A673 (cell line): ENCODE results near the gene SLC25A20. TPM values are rescaled to one million over a fixed set of nuclear protein-coding genes. Genes with fewer than 3 reads are reported as not detected.

Experiments
- BruUV-seq: library from RNA; stranded (reverse); fragments of 400-500 nt; replicated peaks from 2 replicates; lab custom pipeline; 2021; lab: Mats Ljungman, UMichigan
- CTCF ChIA-PET: fragments of 300-600 bp; sonication (Branson Sonifier 250); formaldehyde crosslinking; loops from one replicate; lab custom pipeline; 2022; ENCODE audit warnings: antibody characterized with exemption; lab: Charles Lee
- POLR2A ChIA-PET: fragments of 300-600 bp; sonication (Branson Sonifier 250); formaldehyde crosslinking; loops from one replicate; lab custom pipeline; 2022; ENCODE audit warnings: antibody characterized with exemption; ENCODE audit not compliant: low non-redundant PET; lab: Charles Lee
- DNase-seq: peaks from one replicate; pipeline ENCODE4 v3.0.0-alpha.2; 2015; ENCODE audit warnings: low spot score
- H3K27ac ChIP-seq: fragments of 200-600 bp; sonication (generic); 2 replicates; pipeline ENCODE4 v1.5.1; 2016; ENCODE audit warnings: mixed run types, low read depth, mild to moderate bottlenecking, mixed read lengths, antibody characterized with exemption, low read length; ENCODE audit not compliant: poor library complexity, severe bottlenecking
- H3K27me3 ChIP-seq: fragments of 200-600 bp; sonication (generic); replicated peaks from 2 replicates; pipeline ENCODE4 v1.6.1; 2017; ENCODE audit warnings: mixed run types, low read depth, mild to moderate bottlenecking, mixed read lengths, antibody characterized with exemption, low read length; ENCODE audit not compliant: insufficient read depth, poor library complexity
- H3K36me3 ChIP-seq: fragments of 200-600 bp; sonication (generic); 2 replicates; pipeline ENCODE4 v1.6.1; 2016; ENCODE audit warnings: mixed run types, mild to moderate bottlenecking, mixed read lengths, antibody characterized with exemption, low read length; ENCODE audit not compliant: insufficient read depth, poor library complexity, severe bottlenecking
- H3K4me1 ChIP-seq: fragments of 200-600 bp; sonication (generic); 2 replicates; pipeline ENCODE4 v1.6.1; 2017; ENCODE audit warnings: mixed run types, mild to moderate bottlenecking, mixed read lengths, antibody characterized with exemption, low read length; ENCODE audit not compliant: insufficient read depth, poor library complexity, severe bottlenecking
- H3K4me3 ChIP-seq: fragments of 200-600 bp; sonication (generic); 2 replicates; pipeline ENCODE4 v1.5.1; 2016; ENCODE audit warnings: low read depth, mixed run types, mild to moderate bottlenecking, mixed read lengths, low read length; ENCODE audit not compliant: poor library complexity, severe bottlenecking
- H3K9me3 ChIP-seq: fragments of 200-600 bp; sonication (generic); 2 replicates; pipeline ENCODE4 v1.6.1; 2016; ENCODE audit warnings: mixed run types, low read depth, mild to moderate bottlenecking, mixed read lengths, antibody characterized with exemption, low read length; ENCODE audit not compliant: poor library complexity, severe bottlenecking
- EZH2 ChIP-seq: fragments of 200-600 bp; sonication (generic); IDR thresholded peaks from 2 replicates; pipeline ENCODE4 v1.6.1; 2017; ENCODE audit warnings: borderline replicate concordance, low read depth, mild to moderate bottlenecking, mixed read lengths, antibody characterized with exemption, low read length; ENCODE audit not compliant: poor library complexity, severe bottlenecking
- intact Hi-C: fragments of 100-400 bp; cut with micrococcal nuclease; formaldehyde crosslinking; loops from one replicate; pipeline ENCODE4 v1.10.0; 2022; ENCODE audit not compliant: unreplicated experiment
- total RNA-seq: library from RNA; stranded (reverse); gene quantifications from 2 replicates; pipeline ENCODE4 v1.2.3, GENCODE V29; 2021
- TF ChIP-seq, protein P1 (sequence below): fragments of 300-800, 200-600 bp; sonication (generic); conservative IDR thresholded peaks from 2 replicates; pipeline ENCODE4 v1.5.1; 2017; ENCODE audit warnings: low read depth, mild to moderate bottlenecking, antibody characterized with exemption, low read length, moderate library complexity, mixed read lengths

Gene SLC25A20
- total RNA-seq, 1 experiment from 2014 or later = 4.9 TPM

GRCh38 chr3:48926425-48927392, 28.0 kb upstream of the SLC25A20 start:
- CTCF ChIA-PET = no interaction called here
- POLR2A ChIA-PET = no interaction called here
- no peak for TF ChIP-seq EZH2
- TF ChIP-seq, protein P1, sequence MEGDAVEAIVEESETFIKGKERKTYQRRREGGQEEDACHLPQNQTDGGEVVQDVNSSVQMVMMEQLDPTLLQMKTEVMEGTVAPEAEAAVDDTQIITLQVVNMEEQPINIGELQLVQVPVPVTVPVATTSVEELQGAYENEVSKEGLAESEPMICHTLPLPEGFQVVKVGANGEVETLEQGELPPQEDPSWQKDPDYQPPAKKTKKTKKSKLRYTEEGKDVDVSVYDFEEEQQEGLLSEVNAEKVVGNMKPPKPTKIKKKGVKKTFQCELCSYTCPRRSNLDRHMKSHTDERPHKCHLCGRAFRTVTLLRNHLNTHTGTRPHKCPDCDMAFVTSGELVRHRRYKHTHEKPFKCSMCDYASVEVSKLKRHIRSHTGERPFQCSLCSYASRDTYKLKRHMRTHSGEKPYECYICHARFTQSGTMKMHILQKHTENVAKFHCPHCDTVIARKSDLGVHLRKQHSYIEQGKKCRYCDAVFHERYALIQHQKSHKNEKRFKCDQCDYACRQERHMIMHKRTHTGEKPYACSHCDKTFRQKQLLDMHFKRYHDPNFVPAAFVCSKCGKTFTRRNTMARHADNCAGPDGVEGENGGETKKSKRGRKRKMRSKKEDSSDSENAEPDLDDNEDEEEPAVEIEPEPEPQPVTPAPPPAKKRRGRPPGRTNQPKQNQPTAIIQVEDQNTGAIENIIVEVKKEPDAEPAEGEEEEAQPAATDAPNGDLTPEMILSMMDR = no peak
- DNase-seq = no peak
- no peaks in the 10 kb centered on the region for H3K9me3 ChIP-seq
- peaks cover 5% of the 10 kb centered on the region for H3K36me3 ChIP-seq
- H3K27ac ChIP-seq = no peak overlapping the region
- H3K4me1 ChIP-seq = peaks cover 7% of the 10 kb centered on the region
- no TSS peak for BruUV-seq
- H3K27me3 ChIP-seq = no peaks in the 10 kb centered on the region
- intact Hi-C loops = no loop called here
- H3K4me3 ChIP-seq = no peak overlapping the region

DNA sequence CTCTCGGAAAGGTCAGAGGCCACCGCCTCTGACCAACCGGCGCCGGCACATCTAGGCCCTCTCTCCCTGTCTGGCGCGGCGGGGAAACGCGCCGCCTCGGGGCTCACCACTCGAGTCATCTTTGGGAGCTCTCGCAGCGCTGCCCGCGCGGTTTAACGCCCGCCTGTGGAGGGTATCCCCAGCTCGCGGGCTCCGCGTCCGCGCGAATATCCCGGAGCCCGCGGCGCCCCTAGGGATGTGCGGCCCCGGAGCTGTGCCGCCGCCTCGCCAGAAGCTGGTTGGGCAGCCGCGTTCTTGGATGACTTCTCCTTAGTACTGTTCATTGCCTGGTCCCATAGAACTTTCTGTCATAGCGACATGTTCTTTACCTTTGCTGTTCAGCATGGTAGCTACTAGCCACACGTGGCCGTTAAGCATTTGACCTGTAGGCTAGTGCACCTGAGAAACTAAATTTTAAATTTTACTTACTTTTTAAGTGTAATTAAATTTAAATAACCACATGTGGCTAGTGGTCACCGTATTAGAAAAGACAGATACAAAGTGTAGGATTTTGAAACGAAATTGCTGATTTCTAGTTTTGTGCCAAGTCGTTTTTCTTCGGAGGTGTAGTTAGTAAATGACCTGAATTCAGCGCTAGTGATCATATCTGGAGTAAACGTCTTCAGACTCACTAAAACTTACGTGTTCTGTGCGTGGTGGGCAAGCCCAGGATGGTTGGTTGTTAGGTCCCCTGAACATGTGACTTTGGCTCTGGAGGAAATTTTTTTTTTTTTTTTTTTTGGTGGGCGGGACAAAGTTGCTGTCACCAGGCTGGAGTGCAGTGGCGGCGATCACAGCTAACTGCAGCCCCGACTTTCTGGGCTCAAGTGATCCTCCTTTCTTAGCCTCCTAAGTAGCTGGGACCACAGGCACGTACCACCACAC, 20.8 kb upstream of the SLC25A20 start:
- TF ChIP-seq EZH2 = no peak
- TF ChIP-seq, protein P1 = no peak
- CTCF ChIA-PET = no interaction called here
- intact Hi-C loops = no loop called here

DNA sequence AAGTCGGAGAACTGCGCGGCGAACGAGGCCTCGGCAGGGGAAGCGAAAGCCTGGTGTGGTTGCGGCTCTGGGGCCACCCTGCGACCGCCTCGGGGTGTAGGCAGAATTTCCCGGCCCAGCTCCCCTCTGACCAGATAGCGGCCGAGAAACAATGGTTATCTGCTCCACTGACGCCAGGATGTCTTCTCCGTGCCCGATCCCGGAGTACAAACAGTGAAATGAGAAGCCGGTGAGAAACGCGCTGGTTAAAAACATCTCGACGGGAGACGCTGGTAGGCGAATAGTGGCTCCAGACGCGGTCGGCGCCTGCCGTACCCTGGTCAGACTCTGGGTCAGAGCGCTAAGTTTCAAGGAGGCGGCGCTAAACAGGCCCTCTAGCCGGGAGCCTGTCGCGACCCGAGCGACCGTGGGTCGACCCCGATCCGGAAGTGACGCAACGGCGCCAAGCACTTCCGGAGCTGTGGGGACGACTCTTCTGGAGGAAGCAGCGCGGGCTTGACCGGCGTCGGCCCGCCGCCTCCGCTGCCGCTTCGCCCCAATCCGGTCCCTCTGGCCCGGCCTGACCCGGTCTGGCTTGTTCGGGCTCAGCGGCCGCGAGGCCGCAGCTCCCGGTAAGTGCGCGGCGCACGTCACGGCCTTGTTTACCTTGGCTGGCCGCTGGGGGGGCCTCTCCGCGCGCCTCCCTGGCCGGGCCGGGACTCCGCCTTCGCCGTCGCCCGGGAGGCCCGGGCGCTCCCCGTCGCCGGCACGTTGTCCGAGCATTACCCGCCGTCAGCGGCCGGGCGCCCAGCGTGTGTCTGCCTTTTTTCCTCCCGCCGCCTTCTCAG, 19.9 kb upstream of the SLC25A20 start, which contains the start of gene ARIH2:
Gene ARIH2 (plus strand): TSS at position 455 of the 827 bp plus-strand sequence. CDS start 8,717 bp downstream, outside the sequence.
- BruUV-seq = TSS peak; percentile 93
- ChIA-PET POLR2A (no interaction called here), CTCF (no interaction called here)
- TF ChIP-seq EZH2 = no peak
- TF ChIP-seq, protein P1 = no peak
- Histone ChIP-seq H3K4me3 (peak within 1 kb of the TSS; percentile 77), H3K9me3 (no peaks in the 10 kb centered on the region), H3K4me1 (no peaks in the 10 kb centered on the region), H3K27me3 (no peaks in the 10 kb centered on the region), H3K36me3 (no peaks in the 10 kb centered on the region), H3K27ac (peak within 1 kb of the TSS; percentile 90)
- intact Hi-C loops = no loop called here
- peak; percentile 81 for DNase-seq

More for the DNA sequence above, 20.8 kb upstream of the SLC25A20 start:
- Histone ChIP-seq H3K4me3 (peak overlapping the region; percentile 77), H3K36me3 (no peaks in the 10 kb centered on the region), H3K4me1 (no peaks in the 10 kb centered on the region), H3K27ac (peak overlapping the region; percentile 90), H3K9me3 (no peaks in the 10 kb centered on the region), H3K27me3 (no peaks in the 10 kb centered on the region)
- BruUV-seq = TSS peak; percentile 67
- peak; percentile 64 for DNase-seq
- POLR2A ChIA-PET = no interaction called here
